ENCODE data around the gene ACTMAP.

- TF ChIP-seq SP1 (IDR thresholded peaks at IDR 0.05; ENCODE audit: low read depth, low read length) (no peak), TAF1 (IDR thresholded peaks at IDR 0.05; ENCODE audit: low read depth, low read length) (no peak)
These were observed 36.3 kb downstream of the ACTMAP start for GRCh38 chr19:40713939-40714338.

All from H1 (cell line).